GM12892 (cell line): ENCODE measurements around the gene CYP27C1.

ENCODE experiments used
- DNase-seq: peaks from one replicate; pipeline ENCODE4 v3.0.0; 2011; ENCODE audit not compliant: insufficient read length
- FAIRE-seq: peaks from 2 replicates; lab custom pipeline; 2011; peaks lifted over from hg19 to GRCh38; lab: Jason Lieb, UNC
- POLR2A ChIP-seq: IDR thresholded peaks from 2 replicates; pipeline ENCODE4 v1.6.1; 2011; ENCODE audit warnings: low read depth, low read length, control low read depth
- POLR2AphosphoS5 ChIP-seq: IDR thresholded peaks from 2 replicates; pipeline ENCODE4 v1.6.1; 2011; ENCODE audit warnings: low read depth, low read length, control low read depth
- TAF1 ChIP-seq: IDR thresholded peaks from 2 replicates; pipeline ENCODE4 v1.6.1; 2011; ENCODE audit warnings: low read depth, mild to moderate bottlenecking, control low read depth, low read length, borderline replicate concordance

The CYP27C1 gene

GRCh38 chr2:127142663-127143630 lies 77.2 kb downstream of the CYP27C1 start:
- DNase-seq, result no peak
- TF ChIP-seq POLR2AphosphoS5 (no peak), POLR2A (no peak), TAF1 (no peak)
- no peak for FAIRE-seq

- peak; percentile 33 for FAIRE-seq
- no peak for DNase-seq
- TF ChIP-seq POLR2A, result no peak
- TF ChIP-seq TAF1, result no peak
- TF ChIP-seq POLR2AphosphoS5, result no peak
These were observed 79.6 kb downstream of the CYP27C1 start for GRCh38 chr2:127140538-127140937.

- DNase-seq (no peak), FAIRE-seq (no peak)
- TF ChIP-seq TAF1 (no peak), POLR2AphosphoS5 (no peak)
These were observed 80.3 kb downstream of the CYP27C1 start for GRCh38 chr2:127139766-127140165.

- TF ChIP-seq TAF1 (no peak), POLR2AphosphoS5 (no peak), POLR2A (no peak)
- FAIRE-seq (no peak), DNase-seq (no peak)
These were observed 81.8 kb downstream of the CYP27C1 start for GRCh38 chr2:127138281-127138680.

- DNase-seq (no peak), FAIRE-seq (no peak)
- TF ChIP-seq TAF1 (no peak), POLR2A (no peak), POLR2AphosphoS5 (no peak)
These were observed 82.4 kb downstream of the CYP27C1 start for GRCh38 chr2:127137741-127138140.

- DNase-seq, result no peak
- no peak for TF ChIP-seq POLR2A
- TF ChIP-seq TAF1, result no peak
- no peak for TF ChIP-seq POLR2AphosphoS5
- no peak for FAIRE-seq
These were observed 82.9 kb downstream of the CYP27C1 start for GRCh38 chr2:127137225-127137624.

- DNase-seq (no peak), FAIRE-seq (no peak)
- no peak for TF ChIP-seq POLR2AphosphoS5
- no peak for TF ChIP-seq TAF1
- no peak for TF ChIP-seq POLR2A
These were observed 85.0 kb downstream of the CYP27C1 start for GRCh38 chr2:127134833-127135830.

- TF ChIP-seq TAF1, result no peak
- no peak for TF ChIP-seq POLR2AphosphoS5
- TF ChIP-seq POLR2A, result no peak
- FAIRE-seq (no peak), DNase-seq (no peak)
These were observed 85.9 kb downstream of the CYP27C1 start for GRCh38 chr2:127134235-127134634.
